Transverse colon (tissue), 3 donors: ENCODE results near the gene MRPS9.

ENCODE experiments used
- CTCF ChIP-seq, 5 experiments: fragments of 200-600 bp in 3 of 5; fragments of 450-650 bp in 2 of 5; sonication (generic) in 3 of 5; IDR thresholded peaks; 1 replicate in 2 of 5; 2 replicates in 3 of 5; pipeline ENCODE4 v1.5.1; 2016 to 2017; ENCODE audit warnings: antibody characterized with exemption in 5 of 5, inconsistent platforms in 3 of 5, mild to moderate bottlenecking in 2 of 5, moderate library complexity in 1 of 5
- POLR2A ChIP-seq: fragments of 450-650 bp; IDR thresholded peaks from one replicate; pipeline ENCODE4 v1.6.1; 2016; ENCODE audit warnings: antibody characterized with exemption, mild to moderate bottlenecking, moderate library complexity

GRCh38 chr2:105102001-105102400 lies 64.1 kb downstream of the MRPS9 start:
- TF ChIP-seq POLR2A (no peak), CTCF (IDR thresholded peaks at IDR 0.05) (no peak)
